ENCODE results near the gene CPNE2.
A peak's percentile ranks its signal among the peaks of the same experiment; 100 is the strongest.

CPNE2 gene

GRCh38 chr16:57123974-57124674, 31.7 kb downstream of the CPNE2 start:
- DNase-seq (ENCODE audit: low read depth, low spot score): no peak

GRCh38 chr16:57125376-57125775, 33.0 kb downstream of the CPNE2 start:
- no peak for DNase-seq (ENCODE audit: low read depth, low spot score)

GRCh38 chr16:57125969-57126368, 33.6 kb downstream of the CPNE2 start:
- DNase-seq (ENCODE audit: low read depth, low spot score): no peak

- no peak for DNase-seq (ENCODE audit: low read depth, low spot score)
Measured at GRCh38 chr16:57126411-57126810, 34.0 kb downstream of the CPNE2 start.

GRCh38 chr16:57127037-57127763, 34.8 kb downstream of the CPNE2 start:
- no peak for DNase-seq (ENCODE audit: low read depth, low spot score)

- DNase-seq (ENCODE audit: low read depth, low spot score): no peak
Measured at GRCh38 chr16:57127836-57128235, 35.5 kb downstream of the CPNE2 start.

- no peak for DNase-seq (ENCODE audit: low read depth, low spot score)
Measured at GRCh38 chr16:57128771-57129389, 36.5 kb downstream of the CPNE2 start.

- DNase-seq (ENCODE audit: low read depth, low spot score): no peak
Measured at GRCh38 chr16:57130950-57131321, 38.6 kb downstream of the CPNE2 start.

GRCh38 chr16:57131351-57131970, 39.1 kb downstream of the CPNE2 start:
- DNase-seq (ENCODE audit: low read depth, low spot score): peak; percentile 25

GRCh38 chr16:57132470-57132869, 40.1 kb downstream of the CPNE2 start:
- no peak for DNase-seq (ENCODE audit: low read depth, low spot score)

- DNase-seq (ENCODE audit: low read depth, low spot score): no peak
Measured at GRCh38 chr16:57133031-57133430, 40.6 kb downstream of the CPNE2 start.

GRCh38 chr16:57133886-57134285, 41.5 kb downstream of the CPNE2 start:
- DNase-seq (ENCODE audit: low read depth, low spot score): no peak

- DNase-seq (ENCODE audit: low read depth, low spot score): no peak
Measured at GRCh38 chr16:57134982-57135381, 42.6 kb downstream of the CPNE2 start.

- no peak for DNase-seq (ENCODE audit: low read depth, low spot score)
Measured at GRCh38 chr16:57137043-57137442, 44.7 kb downstream of the CPNE2 start.

- DNase-seq (ENCODE audit: low read depth, low spot score): no peak
Measured at GRCh38 chr16:57137566-57138273, 45.3 kb downstream of the CPNE2 start.

GRCh38 chr16:57138281-57138935, 46.0 kb downstream of the CPNE2 start:
- no peak for DNase-seq (ENCODE audit: low read depth, low spot score)

GRCh38 chr16:57140931-57141668, 48.7 kb downstream of the CPNE2 start:
- DNase-seq (ENCODE audit: low read depth, low spot score): no peak

- no peak for DNase-seq (ENCODE audit: low read depth, low spot score)
Measured at GRCh38 chr16:57141822-57142631, 49.6 kb downstream of the CPNE2 start.

- DNase-seq (ENCODE audit: low read depth, low spot score): no peak
Measured at GRCh38 chr16:57143149-57143921, 51.0 kb downstream of the CPNE2 start.

Data from astrocyte of the hippocampus (primary cell).